Calu3 (cell line): ENCODE results near the gene JAG1. TPM values are rescaled to one million over a fixed set of nuclear protein-coding genes. Genes with fewer than 3 reads are reported as not detected.

Experiments used
- BruUV-seq: library from RNA; stranded (reverse); fragments of 400-500 nt; replicated peaks from 2 replicates; lab custom pipeline; 2021; lab: Mats Ljungman, UMichigan
- CTCF ChIA-PET: fragments of 300-600 bp; sonication (Branson Sonifier 250); formaldehyde crosslinking; loops from one replicate; lab custom pipeline; 2022; ENCODE audit warnings: antibody characterized with exemption; lab: Charles Lee
- DNase-seq: peaks from one replicate; pipeline ENCODE4 v3.0.0; 2022
- H3K27ac Mint-ChIP-seq: one replicate; pipeline ENCODE4 v1.8.0; 2022; ENCODE audit warnings: mixed read lengths; ENCODE audit not compliant: unreplicated experiment
- H3K27me3 Mint-ChIP-seq: one replicate; pipeline ENCODE4 v1.8.0; 2022; ENCODE audit warnings: mixed read lengths; ENCODE audit not compliant: unreplicated experiment
- H3K36me3 Mint-ChIP-seq: one replicate; pipeline ENCODE4 v1.8.0; 2022; ENCODE audit warnings: mild to moderate bottlenecking, moderate library complexity, mixed read lengths; ENCODE audit not compliant: insufficient read depth, unreplicated experiment
- H3K4me1 Mint-ChIP-seq: one replicate; pipeline ENCODE4 v1.8.0; 2022; ENCODE audit warnings: mild to moderate bottlenecking, low read depth, mixed read lengths; ENCODE audit not compliant: unreplicated experiment
- H3K4me3 Mint-ChIP-seq: one replicate; pipeline ENCODE4 v1.8.0; 2022; ENCODE audit warnings: mild to moderate bottlenecking, low read depth, moderate library complexity, mixed read lengths; ENCODE audit not compliant: unreplicated experiment
- H3K9me3 Mint-ChIP-seq: one replicate; pipeline ENCODE4 v1.8.0; 2022; ENCODE audit warnings: low read depth, mixed read lengths; ENCODE audit not compliant: unreplicated experiment
- CTCF ChIP-seq: fragments of 200-600 bp; IDR thresholded peaks from one replicate; pipeline ENCODE4 v1.8.0; 2022; ENCODE audit warnings: antibody characterized with exemption; ENCODE audit not compliant: unreplicated experiment
- intact Hi-C: fragments of 100-400 bp; cut with micrococcal nuclease; formaldehyde crosslinking; loops from one replicate; pipeline ENCODE4 v1.10.0; 2022; ENCODE audit not compliant: unreplicated experiment
- total RNA-seq: library from RNA; stranded (reverse); gene quantifications from 2 replicates; pipeline ENCODE4 v1.2.3, GENCODE V29; 2022

The JAG1 gene
- total RNA-seq, 1 experiment from 2014 or later = 245 TPM

GRCh38 chr20:10714236-10714975 lies 40.6 kb upstream of the JAG1 start:
- H3K27me3 Mint-ChIP-seq = no peaks in the 10 kb centered on the region
- H3K4me3 Mint-ChIP-seq = no peak overlapping the region
- peaks cover 53% of the 10 kb centered on the region for H3K4me1 Mint-ChIP-seq
- TF ChIP-seq CTCF = no peak
- DNase-seq = no peak
- BruUV-seq = no TSS peak
- H3K36me3 Mint-ChIP-seq = peaks cover 8% of the 10 kb centered on the region
- no peaks in the 10 kb centered on the region for H3K9me3 Mint-ChIP-seq
- H3K27ac Mint-ChIP-seq = peak overlapping the region; percentile 16
- CTCF ChIA-PET = no interaction called here
- intact Hi-C loops = no loop called here

- Mint-ChIP-seq H3K27ac (peak overlapping the region; percentile 91), H3K4me1 (peaks cover 54% of the 10 kb centered on the region), H3K36me3 (peaks cover 11% of the 10 kb centered on the region), H3K27me3 (no peaks in the 10 kb centered on the region), H3K4me3 (no peak overlapping the region), H3K9me3 (no peaks in the 10 kb centered on the region)
- intact Hi-C loops = no loop called here
- CTCF ChIA-PET = no interaction called here
- TF ChIP-seq CTCF = no peak
- BruUV-seq = no TSS peak
- no peak for DNase-seq
These were observed 39.4 kb upstream of the JAG1 start for GRCh38 chr20:10713161-10713560.

- Mint-ChIP-seq H3K9me3 (no peaks in the 10 kb centered on the region), H3K27ac (peak overlapping the region; percentile 91), H3K4me1 (peaks cover 49% of the 10 kb centered on the region), H3K4me3 (peak overlapping the region; percentile 46), H3K36me3 (peaks cover 11% of the 10 kb centered on the region), H3K27me3 (no peaks in the 10 kb centered on the region)
- CTCF ChIA-PET = interaction anchor here (0.8 kb wide), 1 partner anchor 38 kb away, joined by 3 read pairs; the partner anchor contains the start of gene JAG1
- no peak for TF ChIP-seq CTCF
- intact Hi-C loops = loop anchor here (1.0 to 2.0 kb wide), 2 partner anchors 149 to 238 kb away; no protein-coding TSS in a partner anchor
- TSS peak; percentile 90 for BruUV-seq
- no peak for DNase-seq
These were observed 38.2 kb upstream of the JAG1 start for GRCh38 chr20:10711903-10712451.

GRCh38 chr20:10710991-10711775 lies 37.4 kb upstream of the JAG1 start:
- Mint-ChIP-seq H3K36me3 (peaks cover 15% of the 10 kb centered on the region), H3K9me3 (peaks cover 3% of the 10 kb centered on the region), H3K4me3 (peak overlapping the region; percentile 46), H3K4me1 (peaks cover 49% of the 10 kb centered on the region), H3K27ac (peak overlapping the region; percentile 91), H3K27me3 (no peaks in the 10 kb centered on the region)
- CTCF ChIA-PET = interaction anchor here (0.8 kb wide), 1 partner anchor 37 kb away, joined by 3 read pairs; the partner anchor contains the start of gene JAG1
- no TSS peak for BruUV-seq
- intact Hi-C loops = loop anchor here (1.0 to 2.0 kb wide), 2 partner anchors 150 to 239 kb away; no protein-coding TSS in a partner anchor
- TF ChIP-seq CTCF = no peak
- peak; percentile 48 for DNase-seq
